H1 (cell line): Measurements from ENCODE around the gene VAPA. TPM values are rescaled to one million over a fixed set of nuclear protein-coding genes. Genes with fewer than 3 reads are reported as not detected.

Source experiments
- CTCF ChIA-PET: fragments of 300-600 bp; sonication (Branson Sonifier 250); formaldehyde crosslinking; loops from one replicate; lab custom pipeline; 2021; ENCODE audit not compliant: partially characterized antibody; lab: Charles Lee
- POLR2A ChIA-PET: fragments of 300-600 bp; sonication (Branson Sonifier 250); formaldehyde crosslinking; loops from one replicate; lab custom pipeline; 2021; ENCODE audit warnings: inconsistent platforms; ENCODE audit not compliant: partially characterized antibody; lab: Charles Lee
- DNase-seq, 2 experiments: peaks; one replicate each; pipeline versions ENCODE4 v3.0.0 to v3.0.0-alpha.2; 2010 to 2022; ENCODE audit warnings: low spot score in 2 of 2, low read depth in 1 of 2, mixed read lengths in 1 of 2
- FAIRE-seq: peaks from 2 replicates; lab custom pipeline; 2011; peaks lifted over from hg19 to GRCh38; lab: Jason Lieb, UNC
- H2AFZ ChIP-seq: 2 replicates; pipeline ENCODE4 v1.8.1; 2012; ENCODE audit warnings: low read length, inconsistent platforms
- H2AK5ac ChIP-seq: 2 replicates; pipeline ENCODE4 v1.6.1; 2013; ENCODE audit warnings: low read depth, low read length
- H2BK120ac ChIP-seq: replicated peaks from 2 replicates; pipeline ENCODE3; 2013; ENCODE audit warnings: low read depth, low read length, inconsistent platforms
- H2BK12ac ChIP-seq: 2 replicates; pipeline ENCODE4 v1.6.1; 2013; ENCODE audit warnings: low read depth, low read length
- H2BK15ac ChIP-seq: 2 replicates; pipeline ENCODE4 v1.6.1; 2013; ENCODE audit warnings: low read length
- H2BK20ac ChIP-seq: 2 replicates; pipeline ENCODE4 v1.6.1; 2013; ENCODE audit warnings: low read length
- H2BK5ac ChIP-seq: 2 replicates; pipeline ENCODE4 v1.6.1; 2013; ENCODE audit warnings: low read depth, low read length
- H3K14ac ChIP-seq: 2 replicates; pipeline ENCODE4 v1.6.1; 2013; ENCODE audit warnings: inconsistent platforms; ENCODE audit not compliant: insufficient read length
- H3K18ac ChIP-seq: 2 replicates; pipeline ENCODE4 v1.6.1; 2013; ENCODE audit warnings: low read length; ENCODE audit errors: extremely low read depth
- H3K23ac ChIP-seq: 2 replicates; pipeline ENCODE4 v1.6.1; 2013; ENCODE audit warnings: inconsistent platforms; ENCODE audit not compliant: insufficient read length
- H3K23me2 ChIP-seq: 2 replicates; pipeline ENCODE4 v1.6.1; 2013; ENCODE audit warnings: low read depth, low read length
- H3K27ac ChIP-seq: 2 replicates; pipeline ENCODE4 v1.6.1; 2011; ENCODE audit warnings: low read depth, low read length, inconsistent platforms
- H3K27me3 ChIP-seq, 4 experiments: replicated peaks in 1 of 4; 1 replicate in 1 of 4; 2 replicates in 3 of 4; pipeline versions ENCODE4 v1.6.1 to v1.8.1; 2011 to 2013; ENCODE audit warnings: low read length in 3 of 4, mild to moderate bottlenecking in 3 of 4, inconsistent platforms in 2 of 4, mixed read lengths in 2 of 4, moderate library complexity in 1 of 4; ENCODE audit not compliant: control insufficient read depth in 3 of 4, insufficient read depth in 3 of 4; ENCODE audit errors: extremely low read depth in 1 of 4
- H3K36me3 ChIP-seq, 4 experiments: 2 replicates each; pipeline versions ENCODE4 v1.6.1 to v1.8.1; 2011 to 2013; ENCODE audit warnings: mild to moderate bottlenecking in 4 of 4, low read length in 3 of 4, moderate library complexity in 2 of 4, control low read depth in 1 of 4, inconsistent platforms in 1 of 4; ENCODE audit not compliant: insufficient read depth in 4 of 4, control insufficient read depth in 2 of 4
- H3K4ac ChIP-seq: replicated peaks from 2 replicates; pipeline ENCODE3; 2013; ENCODE audit warnings: low read length, low read depth, mixed read lengths, inconsistent platforms; ENCODE audit not compliant: insufficient read length
- H3K4me1 ChIP-seq, 4 experiments: replicated peaks in 1 of 4; 1 replicate in 1 of 4; 2 replicates in 3 of 4; pipeline versions ENCODE4 v1.6.1 to v1.8.1; 2011 to 2013; ENCODE audit warnings: low read length in 3 of 4, inconsistent platforms in 2 of 4, mixed read lengths in 1 of 4; ENCODE audit not compliant: insufficient read depth in 4 of 4, control insufficient read depth in 3 of 4
- H3K4me2 ChIP-seq, 2 experiments: 2 replicates each; pipeline versions ENCODE4 v1.6.1 to v1.8.1; 2011 to 2013; ENCODE audit warnings: low read depth in 2 of 2, low read length in 2 of 2, control low read depth in 1 of 2, inconsistent platforms in 1 of 2, mild to moderate bottlenecking in 1 of 2; ENCODE audit not compliant: insufficient read depth in 1 of 2
- H3K4me3 ChIP-seq, 4 experiments: fragments of 200-600, 300-600 bp in 1 of 4; sonication (generic), shearing (Covaris generic), sonication (Bioruptor Twin) in 1 of 4; 2 replicates each; pipeline versions ENCODE4 v1.5.1 to v1.8.1; 2011 to 2016; ENCODE audit warnings: low read length in 4 of 4, low read depth in 3 of 4, control low read depth in 2 of 4, inconsistent platforms in 2 of 4, mild to moderate bottlenecking in 2 of 4, mixed read lengths in 1 of 4, moderate library complexity in 1 of 4; ENCODE audit not compliant: insufficient read depth in 2 of 4; ENCODE audit errors: extremely low read depth in 1 of 4
- H3K56ac ChIP-seq: replicated peaks from 2 replicates; pipeline ENCODE3; 2013; ENCODE audit warnings: low read depth, mild to moderate bottlenecking, mixed read lengths, low read length, inconsistent platforms; ENCODE audit not compliant: insufficient read length
- H3K79me1 ChIP-seq: 2 replicates; pipeline ENCODE4 v1.6.1; 2013; ENCODE audit warnings: low read depth, low read length, control low read depth
- H3K79me2 ChIP-seq, 2 experiments: 2 replicates each; pipeline versions ENCODE4 v1.6.1 to v1.8.1; 2012 to 2013; ENCODE audit warnings: low read length in 2 of 2, mild to moderate bottlenecking in 2 of 2, inconsistent platforms in 1 of 2; ENCODE audit not compliant: insufficient read depth in 2 of 2, control insufficient read depth in 1 of 2
- H3K9ac ChIP-seq, 4 experiments: replicated peaks in 1 of 4; 1 replicate in 1 of 4; 2 replicates in 3 of 4; pipeline versions ENCODE4 v1.6.1 to v1.8.1; 2011 to 2013; ENCODE audit warnings: low read depth in 3 of 4, low read length in 3 of 4, control low read depth in 2 of 4, mild to moderate bottlenecking in 2 of 4, moderate library complexity in 2 of 4, inconsistent platforms in 1 of 4; ENCODE audit errors: extremely low read depth in 1 of 4
- H3K9me3 ChIP-seq, 2 experiments: 2 replicates each; pipeline versions ENCODE4 v1.6.1 to v1.8.1; 2012 to 2013; ENCODE audit warnings: mild to moderate bottlenecking in 2 of 2, moderate library complexity in 2 of 2, control low read depth in 1 of 2, inconsistent platforms in 1 of 2, low read depth in 1 of 2, low read length in 1 of 2, mixed read lengths in 1 of 2; ENCODE audit not compliant: insufficient read depth in 2 of 2
- H4K20me1 ChIP-seq, 2 experiments: replicated peaks in 1 of 2; 2 replicates each; pipeline versions ENCODE3 to v1.8.1; 2011 to 2013; ENCODE audit warnings: inconsistent platforms in 2 of 2, low read length in 2 of 2, mild to moderate bottlenecking in 1 of 2; ENCODE audit not compliant: insufficient read depth in 2 of 2, control insufficient read depth in 1 of 2
- H4K5ac ChIP-seq: 2 replicates; pipeline ENCODE4 v1.6.1; 2013; ENCODE audit warnings: low read length, low read depth, mixed read lengths, inconsistent platforms; ENCODE audit not compliant: insufficient read length
- H4K8ac ChIP-seq: 2 replicates; pipeline ENCODE4 v1.8.0; 2013; ENCODE audit warnings: mild to moderate bottlenecking, moderate library complexity, low read length, inconsistent platforms; ENCODE audit not compliant: insufficient read depth; ENCODE audit errors: extremely low read depth
- H4K91ac ChIP-seq: replicated peaks from 2 replicates; pipeline ENCODE3; 2013; ENCODE audit warnings: low read length, mixed read lengths, inconsistent platforms; ENCODE audit not compliant: insufficient read length
- CBX5 ChIP-seq: fragments of 300-800, 300-1000 bp; sonication (generic); IDR thresholded peaks from 2 replicates; pipeline ENCODE4 v1.7.1; 2016; ENCODE audit warnings: antibody characterized with exemption, low read length, low read depth
- CBX8 ChIP-seq: fragments of 300-800, 300-1000 bp; sonication (generic); IDR thresholded peaks from 2 replicates; pipeline ENCODE4 v1.7.1; 2016; ENCODE audit warnings: low read depth, low read length, borderline replicate concordance
- CEBPB ChIP-seq: IDR thresholded peaks from 2 replicates; pipeline ENCODE4 v1.6.1; 2012; ENCODE audit warnings: low read depth, low read length
- CHD1 ChIP-seq: IDR thresholded peaks from 2 replicates; pipeline ENCODE4 v1.6.1; 2012; ENCODE audit warnings: low read depth, low read length, improper control_type of control experiment
- CHD2 ChIP-seq: IDR thresholded peaks from 2 replicates; pipeline ENCODE4 v1.6.1; 2012; ENCODE audit warnings: low read length, improper control_type of control experiment
- EGR1 ChIP-seq: IDR thresholded peaks from 2 replicates; pipeline ENCODE4 v1.6.1; 2011; ENCODE audit warnings: low read depth, low read length, borderline replicate concordance
- EZH2 ChIP-seq: fragments of 200-600 bp; sonication (generic); IDR thresholded peaks from 2 replicates; pipeline ENCODE4 v1.7.1; 2012; ENCODE audit warnings: low read depth, mild to moderate bottlenecking, moderate library complexity, low read length, inconsistent platforms; ENCODE audit not compliant: severe bottlenecking
- GTF2F1 ChIP-seq: IDR thresholded peaks from 2 replicates; pipeline ENCODE4 v1.6.1; 2012; ENCODE audit warnings: low read depth, low read length, improper control_type of control experiment, borderline replicate concordance
- RXRA ChIP-seq: IDR thresholded peaks from 2 replicates; pipeline ENCODE4 v1.6.1; 2011; ENCODE audit warnings: low read depth, mild to moderate bottlenecking, low read length, moderate library complexity; ENCODE audit not compliant: insufficient read depth
- TCF12 ChIP-seq: IDR thresholded peaks from 2 replicates; pipeline ENCODE4 v1.6.1; 2011; ENCODE audit warnings: low read depth, mild to moderate bottlenecking, low read length
- WGBS, 2 experiments: shearing (Covaris generic) in 1 of 2; methylation state at CpG; one replicate each; pipeline versions ENCODE4 v1.1.6 to v1.1.7; 2013 to 2015; ENCODE audit warnings: low lambda C conversion rate in 2 of 2, mixed read lengths in 2 of 2, inconsistent platforms in 1 of 2, low coverage in 1 of 2, missing lambda C conversion rate in 1 of 2; ENCODE audit not compliant: insufficient replicate concordance in 2 of 2, insufficient coverage in 1 of 2, insufficient read length in 1 of 2; ENCODE audit errors: extremely low coverage in 1 of 2, missing lambda C conversion rate in 1 of 2; 5-methylcytosine and 5-hydroxymethylcytosine counted together
- polyA plus RNA-seq, 7 experiments: library from polyadenylated mRNA; depleted of rRNA in 3 of 7; stranded (reverse) in 5 of 7; unstranded in 2 of 7; fragments of >200 nt in 5 of 7; fragments of 200-250 nt in 2 of 7; gene quantifications; 1 replicate in 5 of 7; 2 replicates in 1 of 7; 4 replicates in 1 of 7; pipeline versions ENCODE4 v1.2.1 to v1.2.3, GENCODE V29; 2011 to 2013; ENCODE audit warnings: missing spikeins in 2 of 7, mixed read lengths in 2 of 7
- total RNA-seq: library from RNA; stranded (reverse); fragmentation: NEBNext Ultra II Directional; extraction: Animal tissue kit (Norgen Biotek cat#: 25700); gene quantifications from 2 replicates; pipeline ENCODE4 v1.2.1, GENCODE V29; 2021
- TF ChIP-seq, protein P1 (sequence below): IDR thresholded peaks from 2 replicates; pipeline ENCODE4 v1.6.1; 2012; ENCODE audit warnings: inconsistent platforms

Gene VAPA
- total and polyA plus RNA-seq, 2 of the 8 experiments (the other 6 are each of a cell fraction or from before 2014, with no cell fraction given) = 79.7 to 130 TPM

DNA sequence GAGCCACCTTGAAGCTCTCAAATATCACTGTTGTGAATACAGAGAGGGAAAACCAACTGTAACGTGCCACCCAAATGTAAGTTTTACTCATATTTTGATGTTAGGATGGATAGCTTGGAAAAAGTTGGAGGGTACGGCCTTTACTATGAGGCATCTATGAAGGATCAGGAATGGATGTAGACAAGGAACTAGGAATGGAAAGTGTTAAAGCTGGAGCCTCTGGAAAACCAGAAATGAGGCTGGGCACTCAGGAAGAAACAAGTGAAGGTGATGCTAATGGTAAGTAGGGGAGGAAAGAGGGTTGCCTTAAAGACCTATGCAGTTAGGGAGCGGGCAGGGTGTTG, 27.8 kb upstream of the VAPA start:
- H3K23ac ChIP-seq = no peak overlapping the region
- no peak overlapping the region for H3K9ac ChIP-seq
- no peak overlapping the region for H2BK5ac ChIP-seq
- H3K18ac ChIP-seq = no peak overlapping the region
- H4K91ac ChIP-seq = no peak overlapping the region
- no peak overlapping the region for H3K4ac ChIP-seq
- no peaks in the 10 kb centered on the region for H3K23me2 ChIP-seq
- no peak overlapping the region for H4K8ac ChIP-seq
- no peak overlapping the region for H3K56ac ChIP-seq
- H2AK5ac ChIP-seq = no peak overlapping the region
- FAIRE-seq = no peak
- ChIA-PET CTCF (interaction anchor here (1.6 to 1.7 kb wide), 2 partner anchors 10 to 65 kb away, joined by 4 read pairs; no protein-coding TSS in a partner anchor), POLR2A (interaction anchor here (1.1 to 1.7 kb wide), 2 partner anchors 13 to 27 kb away, joined by 3 to 6 read pairs; partner anchors contain the start of gene VAPA)
- H3K14ac ChIP-seq = no peak overlapping the region
- H2BK12ac ChIP-seq = no peak overlapping the region
- no peak overlapping the region for H2BK120ac ChIP-seq
- H4K5ac ChIP-seq = no peak overlapping the region
- no peak overlapping the region for H2BK15ac ChIP-seq
- H3K9me3 ChIP-seq = no peaks in the 10 kb centered on the region
- H3K36me3 ChIP-seq = no peaks in the 10 kb centered on the region
- WGBS, 2 experiments = 81% methylated on average over 3 of the region's 3 CpGs; no CpG with 5 or more reads in 1 of the 2 experiments
- H2AFZ ChIP-seq = no peak overlapping the region
- no peak overlapping the region for H3K27ac ChIP-seq
- no peaks in the 10 kb centered on the region for H3K27me3 ChIP-seq
- no peak for DNase-seq
- no peaks in the 10 kb centered on the region for H3K4me1 ChIP-seq
- H3K4me2 ChIP-seq = no peak overlapping the region
- H3K79me2 ChIP-seq = no peaks in the 10 kb centered on the region
- no peaks in the 10 kb centered on the region for H3K79me1 ChIP-seq
- H2BK20ac ChIP-seq = no peak overlapping the region
- TF ChIP-seq CHD2 (no peak), CEBPB (no peak), CBX8 (no peak), TCF12 (no peak), RXRA (no peak), GTF2F1 (no peak), EGR1 (no peak), CHD1 (no peak), EZH2 (no peak), CBX5 (no peak)
- TF ChIP-seq, protein P1, sequence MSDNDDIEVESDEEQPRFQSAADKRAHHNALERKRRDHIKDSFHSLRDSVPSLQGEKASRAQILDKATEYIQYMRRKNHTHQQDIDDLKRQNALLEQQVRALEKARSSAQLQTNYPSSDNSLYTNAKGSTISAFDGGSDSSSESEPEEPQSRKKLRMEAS = no peak
- H4K20me1 ChIP-seq = no peaks in the 10 kb centered on the region
- H3K4me3 ChIP-seq = no peak overlapping the region
